ENCODE results near the gene HILPDA.
A peak's percentile ranks its signal among the peaks of the same experiment; 100 is the strongest.

HILPDA gene

DNA sequence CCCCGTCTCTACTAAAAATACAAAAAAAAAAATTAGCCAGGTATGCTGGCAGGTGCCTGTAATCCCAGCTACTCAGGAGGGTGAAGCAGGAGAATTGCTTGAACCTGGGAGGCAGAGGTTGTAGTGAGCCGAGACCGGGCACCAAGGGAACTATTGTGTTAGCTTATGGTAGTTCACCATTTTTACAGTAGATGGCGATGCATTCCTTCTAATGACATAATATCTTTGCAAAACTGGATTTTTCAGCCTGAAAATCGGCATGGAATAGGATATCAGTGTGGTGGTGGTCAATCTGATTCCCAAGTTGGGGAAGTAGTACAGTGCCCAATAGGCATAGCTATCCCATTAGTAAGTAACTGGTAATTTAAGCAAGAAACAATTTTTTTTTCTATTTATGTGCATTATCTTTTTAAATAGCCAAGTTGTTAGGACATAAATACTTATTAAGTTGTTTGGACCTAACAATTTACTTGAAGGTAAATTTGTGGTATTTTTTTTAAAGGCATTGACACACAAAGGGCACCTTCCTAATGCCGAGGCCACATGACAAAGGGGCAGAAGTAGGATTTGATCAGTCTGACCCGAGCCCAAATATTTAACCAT lies 28.3 kb upstream of the HILPDA start:
- no peak overlapping the region for H3K4me3 ChIP-seq (ENCODE audit: low read length)
- peak; percentile 50 for DNase-seq (ENCODE audit: low read depth, low spot score)

DNA sequence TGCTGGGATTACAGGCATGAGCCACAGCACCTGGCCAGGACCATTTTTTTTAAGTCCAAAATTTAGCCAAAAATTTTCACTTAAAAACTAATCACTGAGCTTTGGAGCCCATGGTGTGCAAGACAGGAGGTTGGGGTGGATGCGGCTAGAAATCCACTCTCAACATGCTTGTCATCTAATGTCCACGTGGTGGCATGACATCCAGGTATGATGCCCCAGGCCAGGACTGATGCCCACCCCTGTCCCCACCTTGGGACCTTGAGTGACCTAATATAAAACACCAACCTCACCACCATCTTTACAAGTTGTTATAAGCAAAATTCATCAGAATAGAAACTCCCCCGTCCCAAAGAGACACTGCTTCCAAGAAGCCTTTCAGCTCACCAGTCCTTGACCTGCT lies 25.5 kb upstream of the HILPDA start:
- DNase-seq (ENCODE audit: low read depth, low spot score), result no peak

DNA sequence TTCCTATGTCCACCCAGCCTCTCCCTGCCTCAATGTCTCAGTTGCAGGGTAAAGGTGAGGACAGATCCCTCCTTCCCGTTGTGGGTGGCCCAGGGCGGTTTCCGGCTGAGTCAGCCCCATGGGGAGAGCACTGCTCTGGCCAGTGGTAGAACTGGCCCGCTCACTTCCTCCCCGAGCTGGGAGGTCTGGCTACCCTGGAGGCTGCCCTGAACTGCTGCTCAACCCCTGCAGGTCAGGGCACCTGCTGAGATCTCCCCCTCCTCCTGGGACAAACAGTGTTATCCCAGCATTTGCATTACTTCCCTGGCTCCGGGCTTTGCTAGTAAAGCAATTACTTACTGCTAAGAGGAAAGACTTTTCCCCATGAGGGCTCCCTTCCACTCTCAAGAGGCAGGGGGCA lies 24.5 kb upstream of the HILPDA start:
- DNase-seq (ENCODE audit: low read depth, low spot score), result no peak
- H3K4me3 ChIP-seq (ENCODE audit: low read length), result no peak overlapping the region

More for the DNA sequence above, 25.5 kb upstream of the HILPDA start:
- H3K4me3 ChIP-seq (ENCODE audit: low read length), result no peak overlapping the region

DNA sequence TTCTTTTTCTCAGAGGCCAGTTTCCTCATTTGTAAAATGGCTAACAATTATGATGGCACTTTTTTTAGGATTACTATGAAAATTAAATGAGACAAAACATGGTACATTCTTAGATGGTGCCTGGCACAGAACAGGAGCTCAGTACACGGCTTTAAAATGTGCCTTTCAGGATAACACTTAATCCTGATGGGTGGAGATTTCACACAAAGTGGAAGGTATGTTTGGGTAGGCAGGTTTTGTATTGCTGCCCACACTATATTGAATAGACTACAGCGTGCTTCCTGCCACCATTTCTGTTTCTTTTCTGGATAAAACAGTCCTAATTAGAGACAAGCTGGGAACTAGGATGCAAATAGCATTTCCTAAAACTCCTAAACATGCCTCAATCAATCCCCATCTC lies 23.9 kb upstream of the HILPDA start:
- H3K4me3 ChIP-seq (ENCODE audit: low read length), result no peak overlapping the region
- DNase-seq (ENCODE audit: low read depth, low spot score), result no peak

DNA sequence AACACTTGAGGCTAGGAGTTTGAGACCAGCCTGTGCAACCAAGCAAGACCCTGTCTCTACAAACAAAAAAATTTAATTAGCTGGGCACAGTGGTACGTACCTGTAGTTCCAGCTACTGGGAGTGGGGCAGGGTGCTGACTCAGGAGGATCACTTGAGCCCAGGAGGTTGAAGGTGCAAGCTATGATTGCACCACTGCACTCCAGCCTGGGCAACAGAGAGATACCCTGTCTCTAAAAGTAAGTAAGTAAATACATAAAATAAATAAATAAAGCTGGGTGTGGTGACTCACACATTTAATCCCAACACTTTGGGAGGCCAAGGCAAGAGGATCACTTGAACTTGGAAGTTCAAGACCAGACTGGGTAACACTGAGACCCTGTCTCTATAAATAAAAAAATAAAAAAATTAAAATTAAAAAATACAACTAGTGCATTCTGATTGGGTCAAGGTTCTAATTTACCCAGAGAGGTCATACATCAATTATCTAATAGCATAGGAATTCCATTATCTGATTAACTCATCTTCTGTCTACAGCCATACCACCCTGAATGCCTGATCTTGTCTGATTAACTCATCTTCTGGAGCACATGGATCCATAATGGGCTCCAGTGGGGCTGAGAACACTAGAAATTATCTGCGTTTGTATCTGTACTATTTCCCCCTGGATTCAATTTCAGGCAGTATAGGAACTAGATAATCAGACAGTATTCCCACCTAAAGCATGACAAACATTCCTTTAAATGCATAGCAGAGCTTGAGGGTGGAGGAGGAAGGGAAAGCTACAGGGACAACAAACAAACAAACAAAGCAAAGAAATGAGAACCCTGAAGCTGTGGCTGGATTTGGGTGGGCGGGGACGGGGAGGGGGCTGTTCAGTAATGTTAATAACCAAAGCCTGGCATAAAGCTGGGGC lies 21.0 kb upstream of the HILPDA start:
- DNase-seq (ENCODE audit: low read depth, low spot score), result no peak
- no peak overlapping the region for H3K4me3 ChIP-seq (ENCODE audit: low read length)

DNA sequence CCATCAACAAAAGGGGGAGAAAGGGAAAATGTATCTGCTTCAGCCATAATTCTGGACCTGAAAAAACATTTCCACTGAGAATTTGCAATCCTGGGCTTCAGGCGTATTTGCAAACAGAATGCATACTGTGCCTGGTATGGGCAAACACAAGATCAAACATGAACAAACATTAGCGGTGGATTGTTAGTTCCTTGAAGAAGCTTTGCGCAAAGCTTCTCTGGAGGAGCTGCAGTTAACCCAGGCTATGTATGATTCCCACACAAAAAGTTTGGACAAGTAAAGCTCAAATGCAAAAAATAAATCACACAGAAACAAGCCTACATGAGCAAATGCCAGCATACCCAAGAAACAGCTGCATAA lies 20.4 kb upstream of the HILPDA start:
- DNase-seq (ENCODE audit: low read depth, low spot score), result no peak
- H3K4me3 ChIP-seq (ENCODE audit: low read length), result no peak overlapping the region

GRCh38 chr7:128437426-128438332 lies 18.0 kb upstream of the HILPDA start:
- no peak overlapping the region for H3K4me3 ChIP-seq (ENCODE audit: low read length)
- DNase-seq (ENCODE audit: low read depth, low spot score), result no peak

GRCh38 chr7:128442356-128442755 lies 13.3 kb upstream of the HILPDA start:
- DNase-seq (ENCODE audit: low read depth, low spot score), result no peak
- H3K4me3 ChIP-seq (ENCODE audit: low read length), result no peak overlapping the region

GRCh38 chr7:128443831-128444600 lies 11.7 kb upstream of the HILPDA start:
- DNase-seq (ENCODE audit: low read depth, low spot score), result no peak
- H3K4me3 ChIP-seq (ENCODE audit: low read length), result no peak overlapping the region

DNA sequence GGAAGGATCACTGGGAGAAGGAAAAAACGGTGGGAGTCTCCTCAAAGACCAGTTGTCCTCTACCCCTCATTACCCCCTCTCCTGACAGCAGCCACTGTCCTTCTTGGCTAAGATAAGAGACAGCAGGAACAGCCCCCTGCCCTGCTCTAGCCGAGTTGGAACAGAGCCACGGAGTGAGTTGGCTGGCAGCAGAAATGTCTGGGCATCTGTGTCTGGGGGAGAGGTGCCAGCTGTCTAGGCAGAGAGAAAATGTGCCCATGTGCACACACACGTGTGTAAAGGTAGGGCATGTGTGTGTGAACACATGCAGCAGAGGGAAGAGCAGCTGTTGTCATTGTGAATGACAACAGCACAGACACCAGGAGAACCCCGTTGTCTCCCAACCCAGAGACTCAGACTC lies 9.4 kb upstream of the HILPDA start:
- no peak for DNase-seq (ENCODE audit: low read depth, low spot score)
- no peak overlapping the region for H3K4me3 ChIP-seq (ENCODE audit: low read length)

DNA sequence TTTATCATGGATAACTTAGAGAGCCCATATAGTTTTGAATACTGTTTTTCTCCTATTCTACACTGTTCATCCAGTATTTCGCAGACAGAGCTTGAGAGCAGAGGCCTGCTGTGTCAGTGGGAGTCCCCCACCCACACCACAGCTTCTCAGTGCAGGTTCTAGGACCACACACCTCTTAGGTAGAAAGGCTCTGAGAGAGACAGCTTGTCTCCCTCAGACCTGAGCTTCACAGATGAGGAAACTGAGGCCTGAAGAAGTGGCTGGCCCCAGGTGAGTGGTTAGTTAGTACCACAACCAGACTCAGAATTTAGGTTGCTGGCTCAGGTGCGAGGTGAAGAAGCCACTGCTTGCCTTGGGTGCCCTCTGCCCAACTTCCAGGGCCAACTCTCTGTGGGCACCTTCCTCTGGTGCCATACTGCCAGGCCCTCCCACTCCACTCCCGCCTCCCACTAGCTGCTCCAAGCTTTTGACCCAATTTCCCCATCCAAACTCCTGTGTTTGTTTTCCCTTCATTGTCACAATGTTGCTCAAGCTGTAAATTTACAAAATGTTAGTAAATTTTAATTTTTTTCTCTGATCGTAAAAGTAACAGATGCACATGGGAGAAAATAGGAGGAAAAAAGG lies 7.6 kb upstream of the HILPDA start:
- no peak for DNase-seq (ENCODE audit: low read depth, low spot score)
- no peak overlapping the region for H3K4me3 ChIP-seq (ENCODE audit: low read length)

GRCh38 chr7:128448751-128449302 lies 6.9 kb upstream of the HILPDA start:
- DNase-seq (ENCODE audit: low read depth, low spot score), result no peak
- H3K4me3 ChIP-seq (ENCODE audit: low read length), result no peak overlapping the region

DNA sequence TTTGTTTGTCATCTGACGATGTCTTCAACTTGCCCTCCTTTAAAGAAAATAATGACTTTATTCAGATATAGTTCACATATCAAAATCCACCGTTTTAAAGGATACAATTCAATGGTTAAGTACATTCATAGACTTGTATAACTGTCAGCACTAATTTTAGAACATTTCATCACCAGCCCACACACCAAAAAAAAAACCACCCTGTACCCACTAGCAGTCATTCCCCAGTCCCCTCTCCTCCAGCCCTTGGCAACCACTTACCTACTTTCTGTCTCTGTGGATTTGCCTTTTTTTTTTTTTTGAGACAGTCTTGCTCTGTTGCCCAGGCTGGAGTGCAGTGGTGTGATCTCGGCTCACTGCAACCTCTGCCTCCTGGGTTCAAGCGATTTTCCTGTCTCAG lies 5.3 kb upstream of the HILPDA start:
- no peak overlapping the region for H3K4me3 ChIP-seq (ENCODE audit: low read length)
- DNase-seq (ENCODE audit: low read depth, low spot score), result no peak

DNA sequence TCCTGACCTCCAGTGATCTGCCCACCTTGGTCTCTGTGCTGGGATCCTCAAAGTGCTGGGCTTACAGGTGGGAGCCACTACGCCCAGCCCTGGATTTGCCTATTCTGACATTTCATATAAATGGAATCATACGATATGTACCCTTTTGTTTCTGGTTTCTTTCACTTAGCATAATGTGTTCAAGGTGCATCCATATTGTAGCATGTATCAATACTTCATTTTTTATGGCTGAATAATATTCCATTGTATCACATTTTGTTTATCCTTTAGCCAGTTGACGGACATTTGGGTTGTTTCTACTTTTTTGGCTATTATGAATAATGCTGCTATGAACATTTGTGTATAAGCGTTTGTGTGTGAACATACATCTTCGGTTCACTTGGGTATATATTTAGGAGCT lies 4.8 kb upstream of the HILPDA start:
- no peak for DNase-seq (ENCODE audit: low read depth, low spot score)
- H3K4me3 ChIP-seq (ENCODE audit: low read length), result no peak overlapping the region

- H3K4me3 ChIP-seq (ENCODE audit: low read length), result no peak overlapping the region
- DNase-seq (ENCODE audit: low read depth, low spot score), result no peak
Measured at GRCh38 chr7:128452552-128452951, 3.1 kb upstream of the HILPDA start.

GRCh38 chr7:128453836-128454804 lies 1.6 kb upstream of the HILPDA start:
- DNase-seq (ENCODE audit: low read depth, low spot score), result no peak
- H3K4me3 ChIP-seq (ENCODE audit: low read length), result no peak overlapping the region

DNA sequence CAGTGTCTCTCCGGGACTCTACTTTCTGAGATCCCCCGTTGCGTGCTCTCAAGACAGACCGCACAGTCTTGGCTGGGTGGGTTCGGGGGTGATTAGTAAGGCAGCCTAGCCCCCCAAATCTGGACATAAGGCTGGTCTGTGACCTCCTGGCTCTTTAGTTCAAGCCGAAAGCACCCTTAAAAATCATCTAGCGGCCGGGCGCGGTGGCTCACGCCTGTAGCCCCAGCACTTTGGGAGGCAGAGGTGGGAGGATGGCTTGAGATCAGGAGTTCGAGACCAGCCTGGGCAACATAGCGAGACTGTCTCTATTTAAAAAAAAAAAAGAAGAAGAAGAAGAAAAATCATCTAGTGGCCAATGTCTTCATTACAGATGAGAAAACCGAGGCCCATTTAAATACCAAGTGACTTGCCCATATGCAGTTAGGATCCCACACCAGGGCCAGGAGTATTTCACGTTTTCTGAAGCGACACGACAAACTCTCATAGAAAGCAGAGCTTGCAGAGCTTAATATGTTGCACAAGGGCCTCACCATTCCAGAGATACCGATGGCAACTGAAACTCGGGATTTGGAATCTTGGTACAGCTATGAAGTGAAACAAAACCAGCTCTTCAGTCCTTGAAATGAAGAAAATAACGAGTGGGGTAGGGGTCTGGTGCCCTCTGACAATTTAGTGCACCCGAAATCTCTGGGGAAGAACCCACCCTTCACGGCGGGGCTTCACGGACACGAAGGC lies 703 bp upstream of the HILPDA start:
- DNase-seq (ENCODE audit: low read depth, low spot score), result peak; percentile 48
- peak overlapping the region; percentile 98 for H3K4me3 ChIP-seq (ENCODE audit: low read length)

Measured in Jurkat, Clone E6-1 (cell line).